Peyer's patch (tissue), 4 donors: ENCODE measurements around the gene FIZ1. TPM values are rescaled to one million over a fixed set of nuclear protein-coding genes. Genes with fewer than 3 reads are reported as not detected.

Source experiments
- DNase-seq, 3 donors: peaks; one replicate each; pipeline ENCODE4 v3.0.0-alpha.2; 2017 to 2019
- H3K27ac ChIP-seq, 4 donors: fragments of 200-600 bp; sonication (generic); one replicate each; pipeline ENCODE4 v1.5.1; 2016 to 2019
- H3K27me3 ChIP-seq, 2 donors: fragments of 200-600 bp; sonication (generic); one replicate each; pipeline ENCODE4 v1.5.1; 2019
- H3K36me3 ChIP-seq, 3 donors: fragments of 200-600 bp; sonication (generic); one replicate each; pipeline ENCODE4 v1.5.1; 2016 to 2019
- H3K4me1 ChIP-seq, 4 donors: fragments of 200-600 bp; sonication (generic); one replicate each; pipeline ENCODE4 v1.5.1; 2016 to 2019
- H3K4me3 ChIP-seq, 4 donors: fragments of 200-600 bp; sonication (generic); 1 replicate in 3 of 4; 2 replicates in 1 of 4; pipeline ENCODE4 v1.5.1; 2016 to 2019; ENCODE audit warnings: mild to moderate bottlenecking in 1 of 4
- H3K9me3 ChIP-seq, 4 donors: fragments of 200-600 bp; sonication (generic); one replicate each; pipeline ENCODE4 v1.5.1; 2016 to 2019; ENCODE audit warnings: mild to moderate bottlenecking in 1 of 4
- POLR2A ChIP-seq, 2 donors: fragments of 450-650 bp; IDR thresholded peaks; one replicate each; pipeline ENCODE4 v1.5.1; 2017; ENCODE audit warnings: antibody characterized with exemption in 2 of 2, mild to moderate bottlenecking in 2 of 2, moderate library complexity in 2 of 2
- total RNA-seq, 4 donors: library from RNA; depleted of rRNA; stranded (reverse); fragments of >200 nt; gene quantifications; one replicate each; pipeline ENCODE4 v1.1.0, GENCODE V29; 2016
- TF ChIP-seq, protein P1 (sequence below), 6 experiments: fragments of 450-650 bp in 4 of 6; fragments of 200-600 bp in 2 of 6; sonication (generic) in 1 of 6; IDR thresholded peaks; one replicate each; pipeline ENCODE4 v1.5.1; 2017 to 2019; ENCODE audit warnings: antibody characterized with exemption in 6 of 6, mild to moderate bottlenecking in 3 of 6, moderate library complexity in 1 of 6

The FIZ1 gene
- total RNA-seq, 4 donors from 2014 or later: 6.0 to 14.9 (median 12.0) TPM

DNA sequence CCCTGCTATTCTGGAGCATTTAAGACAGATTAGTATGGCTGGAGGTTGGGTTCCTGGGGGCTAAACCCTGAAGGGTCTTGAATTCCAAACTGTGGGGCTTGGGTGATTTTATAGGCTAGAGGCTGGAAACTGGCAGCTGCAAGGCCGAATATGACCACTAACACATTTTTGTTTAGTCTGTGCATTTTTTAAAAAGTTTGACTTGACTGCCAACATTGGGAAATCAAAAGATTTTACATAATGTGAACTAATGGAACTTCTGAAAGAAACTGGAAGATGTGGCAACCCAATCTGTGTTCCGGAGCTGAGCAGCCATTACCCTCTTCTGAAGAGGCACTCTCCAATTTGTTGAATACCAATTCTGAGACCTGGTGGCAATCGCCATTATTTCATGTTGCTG lies 20.0 kb upstream of the FIZ1 start:
- no peaks in the 10 kb centered on the region for H3K27me3 ChIP-seq
- H3K27ac ChIP-seq: peak overlapping the region in 1 of 4 donors; percentile 0
- DNase-seq: no peak
- TF ChIP-seq, protein P1, sequence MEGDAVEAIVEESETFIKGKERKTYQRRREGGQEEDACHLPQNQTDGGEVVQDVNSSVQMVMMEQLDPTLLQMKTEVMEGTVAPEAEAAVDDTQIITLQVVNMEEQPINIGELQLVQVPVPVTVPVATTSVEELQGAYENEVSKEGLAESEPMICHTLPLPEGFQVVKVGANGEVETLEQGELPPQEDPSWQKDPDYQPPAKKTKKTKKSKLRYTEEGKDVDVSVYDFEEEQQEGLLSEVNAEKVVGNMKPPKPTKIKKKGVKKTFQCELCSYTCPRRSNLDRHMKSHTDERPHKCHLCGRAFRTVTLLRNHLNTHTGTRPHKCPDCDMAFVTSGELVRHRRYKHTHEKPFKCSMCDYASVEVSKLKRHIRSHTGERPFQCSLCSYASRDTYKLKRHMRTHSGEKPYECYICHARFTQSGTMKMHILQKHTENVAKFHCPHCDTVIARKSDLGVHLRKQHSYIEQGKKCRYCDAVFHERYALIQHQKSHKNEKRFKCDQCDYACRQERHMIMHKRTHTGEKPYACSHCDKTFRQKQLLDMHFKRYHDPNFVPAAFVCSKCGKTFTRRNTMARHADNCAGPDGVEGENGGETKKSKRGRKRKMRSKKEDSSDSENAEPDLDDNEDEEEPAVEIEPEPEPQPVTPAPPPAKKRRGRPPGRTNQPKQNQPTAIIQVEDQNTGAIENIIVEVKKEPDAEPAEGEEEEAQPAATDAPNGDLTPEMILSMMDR (IDR thresholded peaks at IDR 0.05): no peak
- no peak for TF ChIP-seq POLR2A (IDR thresholded peaks at IDR 0.05)
- H3K4me3 ChIP-seq: no peak overlapping the region
- H3K36me3 ChIP-seq: peaks cover 0 to 46% (median 0%) of the 10 kb centered on the region in 3 donors
- no peaks in the 10 kb centered on the region for H3K9me3 ChIP-seq
- no peaks in the 10 kb centered on the region for H3K4me1 ChIP-seq

DNA sequence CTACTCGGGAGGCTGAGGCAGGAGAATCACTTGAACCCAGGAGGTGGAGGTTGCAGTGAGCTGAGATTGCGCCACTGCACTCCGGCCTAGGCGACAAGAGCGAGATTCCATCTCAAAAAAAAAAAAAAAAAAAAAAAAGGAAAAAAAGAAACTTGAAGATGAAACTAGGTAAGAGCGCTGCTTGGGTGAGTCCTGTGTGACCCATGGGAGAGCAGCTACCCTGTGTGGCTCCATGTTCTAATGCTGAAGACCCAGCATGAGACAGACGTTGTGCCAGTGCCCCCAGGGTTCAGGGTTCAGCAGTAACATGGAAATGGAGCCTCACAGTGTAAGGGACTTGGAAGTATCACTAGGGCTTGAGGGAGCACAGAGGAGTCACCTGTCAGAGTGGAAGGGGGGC lies 19.1 kb upstream of the FIZ1 start:
- Histone ChIP-seq H3K9me3 (no peaks in the 10 kb centered on the region), H3K27ac (peak overlapping the region in 1 of 4 donors; percentile 0), H3K4me1 (no peaks in the 10 kb centered on the region), H3K27me3 (no peaks in the 10 kb centered on the region), H3K4me3 (no peak overlapping the region), H3K36me3 (peaks cover 0 to 54% (median 0%) of the 10 kb centered on the region in 3 donors)
- no peak for DNase-seq
- no peak for TF ChIP-seq POLR2A (IDR thresholded peaks at IDR 0.05)
- TF ChIP-seq, protein P1 (IDR thresholded peaks at IDR 0.05): no peak

DNA sequence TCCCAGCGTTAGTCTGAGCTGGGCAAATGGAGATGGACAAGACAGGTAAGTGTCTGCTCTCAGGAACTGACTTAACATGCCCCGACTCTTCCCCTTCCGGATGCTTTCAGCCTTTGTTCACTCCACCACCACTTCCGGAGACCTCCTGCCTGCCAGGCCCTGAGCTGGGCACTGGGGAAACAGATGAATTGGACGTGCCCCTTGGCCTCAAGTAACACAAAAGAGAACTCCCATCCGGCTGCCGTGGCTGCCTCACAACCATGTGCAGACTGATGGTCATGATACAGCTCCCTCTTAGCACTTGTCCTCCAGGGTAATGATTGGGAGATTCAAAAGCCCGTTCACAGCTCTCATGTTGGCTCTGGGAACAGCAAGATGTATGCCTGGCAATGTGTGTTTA lies 18.1 kb upstream of the FIZ1 start:
- no peak for DNase-seq
- H3K9me3 ChIP-seq: no peaks in the 10 kb centered on the region
- H3K27me3 ChIP-seq: no peaks in the 10 kb centered on the region
- TF ChIP-seq POLR2A (IDR thresholded peaks at IDR 0.05): no peak
- TF ChIP-seq, protein P1 (IDR thresholded peaks at IDR 0.05): no peak
- no peak overlapping the region for H3K4me3 ChIP-seq
- H3K36me3 ChIP-seq: peaks cover 0 to 53% (median 0%) of the 10 kb centered on the region in 3 donors
- no peak overlapping the region for H3K27ac ChIP-seq
- H3K4me1 ChIP-seq: no peaks in the 10 kb centered on the region

DNA sequence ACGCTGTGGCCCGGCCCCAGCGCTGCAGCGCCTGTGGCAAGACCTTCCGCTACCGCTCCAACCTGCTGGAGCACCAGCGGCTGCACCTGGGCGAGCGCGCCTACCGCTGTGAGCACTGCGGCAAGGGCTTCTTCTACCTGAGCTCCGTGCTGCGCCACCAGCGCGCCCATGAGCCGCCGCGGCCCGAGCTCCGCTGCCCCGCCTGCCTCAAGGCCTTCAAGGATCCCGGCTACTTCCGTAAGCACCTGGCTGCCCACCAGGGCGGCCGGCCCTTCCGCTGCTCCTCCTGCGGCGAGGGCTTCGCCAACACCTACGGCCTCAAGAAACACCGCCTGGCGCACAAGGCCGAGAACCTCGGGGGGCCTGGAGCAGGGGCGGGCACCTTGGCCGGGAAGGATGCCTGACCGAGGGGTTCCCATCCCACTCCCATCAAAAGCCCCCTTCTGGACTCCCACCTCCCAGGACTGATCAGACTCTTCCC lies 17.1 kb upstream of the FIZ1 start:
- Histone ChIP-seq H3K27ac (no peak overlapping the region), H3K4me1 (peaks cover 0 to 2% (median 0%) of the 10 kb centered on the region in 4 donors), H3K9me3 (no peaks in the 10 kb centered on the region), H3K4me3 (no peak overlapping the region), H3K27me3 (no peaks in the 10 kb centered on the region), H3K36me3 (peaks cover 0 to 43% (median 0%) of the 10 kb centered on the region in 3 donors)
- TF ChIP-seq, protein P1 (IDR thresholded peaks at IDR 0.05): no peak
- TF ChIP-seq POLR2A (IDR thresholded peaks at IDR 0.05): no peak
- no peak for DNase-seq

DNA sequence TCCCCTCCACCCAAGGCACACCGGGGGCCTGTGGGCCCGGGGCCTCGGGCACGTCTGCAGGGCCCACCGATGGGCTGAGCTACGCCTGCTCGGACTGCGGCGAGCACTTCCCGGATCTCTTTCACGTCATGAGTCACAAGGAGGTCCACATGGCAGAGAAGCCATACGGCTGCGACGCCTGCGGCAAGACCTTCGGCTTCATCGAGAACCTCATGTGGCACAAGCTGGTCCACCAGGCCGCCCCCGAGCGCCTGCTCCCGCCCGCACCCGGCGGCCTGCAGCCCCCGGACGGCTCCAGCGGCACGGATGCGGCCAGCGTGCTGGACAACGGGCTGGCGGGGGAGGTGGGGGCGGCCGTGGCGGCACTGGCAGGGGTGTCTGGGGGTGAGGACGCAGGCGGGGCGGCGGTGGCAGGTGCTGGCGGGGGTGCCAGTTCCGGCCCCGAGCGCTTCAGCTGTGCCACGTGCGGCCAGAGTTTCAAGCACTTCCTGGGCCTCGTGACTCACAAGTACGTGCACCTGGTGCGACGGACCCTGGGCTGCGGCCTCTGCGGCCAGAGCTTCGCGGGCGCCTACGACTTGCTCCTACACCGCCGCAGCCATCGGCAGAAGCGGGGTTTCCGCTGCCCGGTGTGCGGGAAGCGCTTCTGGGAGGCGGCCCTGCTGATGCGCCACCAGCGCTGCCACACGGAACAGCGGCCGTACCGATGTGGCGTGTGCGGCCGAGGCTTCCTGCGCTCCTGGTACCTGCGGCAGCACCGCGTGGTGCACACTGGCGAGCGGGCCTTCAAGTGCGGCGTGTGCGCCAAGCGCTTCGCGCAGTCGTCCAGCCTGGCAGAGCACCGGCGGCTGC lies 16.5 kb upstream of the FIZ1 start:
- peaks cover 0 to 7% (median 0%) of the 10 kb centered on the region in 4 donors for H3K4me1 ChIP-seq
- H3K27ac ChIP-seq: no peak overlapping the region
- H3K9me3 ChIP-seq: no peaks in the 10 kb centered on the region
- TF ChIP-seq, protein P1 (IDR thresholded peaks at IDR 0.05): no peak
- no peak for TF ChIP-seq POLR2A (IDR thresholded peaks at IDR 0.05)
- H3K36me3 ChIP-seq: peaks cover 0 to 37% (median 0%) of the 10 kb centered on the region in 3 donors
- DNase-seq: no peak
- H3K4me3 ChIP-seq: no peak overlapping the region
- no peaks in the 10 kb centered on the region for H3K27me3 ChIP-seq
